Eye (tissue), 1 donor: ENCODE data around the gene AGMAT.
"Not testable (repeated sequence)": the region's sequence is repeated elsewhere in the genome, so short reads cannot be mapped to it uniquely, and the experiment has no call there.

Experiments
- DNase-seq: peaks from one replicate; pipeline ENCODE4 v3.0.0-alpha.2; 2015

AGMAT gene

DNA sequence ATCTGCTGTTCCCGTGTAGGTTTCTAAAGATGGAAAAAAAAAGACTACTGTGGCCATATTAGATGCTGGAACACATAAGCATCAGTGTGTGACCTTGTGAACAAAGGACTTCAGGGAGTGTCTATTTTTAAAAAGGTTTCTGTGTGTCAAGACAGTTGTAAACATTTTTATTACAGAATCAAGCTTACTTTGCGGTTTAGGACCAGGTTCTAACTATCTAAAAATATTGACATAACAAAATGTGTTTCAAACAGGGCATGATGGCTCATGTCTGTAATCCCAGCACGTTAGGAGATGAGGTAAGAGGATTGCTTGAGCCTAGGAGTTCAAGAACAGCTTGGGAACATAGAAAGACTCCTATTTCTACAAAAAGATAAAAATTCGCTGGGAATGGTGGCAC is 25.3 kb upstream of the AGMAT start:
- no peak for DNase-seq

DNA sequence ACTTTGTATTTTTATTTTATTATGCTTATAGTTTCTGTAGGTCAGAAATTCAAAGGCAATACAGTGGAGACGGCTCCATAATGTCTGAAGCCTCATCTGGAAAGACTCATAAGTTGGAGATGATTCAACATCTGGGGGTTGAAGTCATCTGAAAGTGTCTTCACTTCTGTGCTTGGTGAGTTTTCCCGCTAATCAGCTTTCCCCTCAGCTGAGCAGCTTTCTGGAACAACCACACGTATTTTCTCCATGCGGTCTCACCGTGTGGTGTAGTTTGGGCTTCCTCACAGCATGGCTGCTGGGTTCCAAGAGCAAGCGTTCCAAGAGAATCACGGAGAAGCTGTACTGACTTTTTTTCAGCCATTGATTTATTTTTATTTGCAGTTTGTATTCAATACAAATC is 24.8 kb upstream of the AGMAT start:
- DNase-seq, result no peak

DNA sequence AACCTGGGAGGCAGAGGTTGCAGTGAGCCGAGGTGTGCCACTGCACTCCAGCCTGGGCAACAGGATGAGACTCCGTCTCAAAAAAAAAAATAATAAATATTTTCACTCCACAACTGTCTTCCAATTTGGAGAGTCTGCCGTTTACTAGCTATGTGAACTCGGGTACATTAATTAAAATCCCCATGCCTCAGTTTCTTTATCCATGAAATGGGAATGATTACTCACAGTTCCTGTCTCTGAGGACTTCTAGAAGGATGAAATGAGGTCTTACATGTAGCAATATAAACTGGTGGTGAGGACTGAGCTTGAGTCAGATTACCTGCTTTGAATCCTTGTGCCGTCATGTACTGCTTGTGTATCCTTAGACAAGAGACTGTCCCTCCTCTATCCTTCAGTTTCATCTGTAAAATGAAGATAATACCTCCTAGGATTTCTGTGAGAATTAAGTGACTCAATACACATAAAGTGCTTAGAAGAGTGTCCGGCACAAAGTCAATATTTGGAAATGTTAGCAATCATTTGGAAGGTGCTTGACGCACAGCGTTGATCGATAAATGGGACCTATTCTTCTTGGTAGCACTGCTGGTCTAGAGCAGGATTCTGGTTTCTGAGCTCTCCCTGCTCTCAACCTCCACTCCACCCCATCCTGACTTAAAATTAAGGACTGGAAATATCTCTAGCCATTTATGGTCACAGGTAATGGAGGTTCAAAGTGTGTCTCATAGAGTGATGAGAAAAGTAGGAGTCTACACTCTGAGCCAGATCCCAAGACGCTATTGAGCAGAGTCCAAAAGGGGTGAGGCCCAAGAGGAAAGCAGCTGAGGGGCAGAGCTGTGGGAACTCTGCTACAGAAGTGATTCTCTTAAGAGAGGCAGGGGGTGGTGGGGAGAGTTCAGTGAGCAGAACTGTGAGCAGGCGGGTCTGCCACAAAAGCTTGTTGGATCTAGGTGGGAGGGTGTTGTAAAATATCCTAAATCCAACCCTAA is 20.8 kb upstream of the AGMAT start:
- no peak for DNase-seq

DNA sequence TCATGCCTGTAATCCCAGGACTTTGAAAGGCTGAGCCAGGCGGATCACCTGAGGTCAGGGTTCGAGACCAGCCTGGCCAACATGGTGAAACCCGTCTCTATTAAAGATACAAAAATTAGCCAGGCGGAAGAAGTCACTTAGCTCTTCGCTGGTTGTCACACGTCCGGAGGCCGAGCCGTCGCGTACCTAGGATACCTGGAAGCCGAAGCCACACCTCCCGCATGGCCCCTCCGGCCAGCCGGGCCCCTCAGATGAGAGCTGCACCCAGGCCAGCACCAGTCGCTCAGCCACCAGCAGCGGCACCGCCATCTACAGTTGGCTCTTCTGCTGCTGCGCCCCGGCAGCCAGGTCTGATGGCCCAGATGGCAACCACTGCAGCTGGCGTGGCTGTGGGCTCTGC is 19.5 kb upstream of the AGMAT start:
- not testable (repeated sequence) for DNase-seq

DNA sequence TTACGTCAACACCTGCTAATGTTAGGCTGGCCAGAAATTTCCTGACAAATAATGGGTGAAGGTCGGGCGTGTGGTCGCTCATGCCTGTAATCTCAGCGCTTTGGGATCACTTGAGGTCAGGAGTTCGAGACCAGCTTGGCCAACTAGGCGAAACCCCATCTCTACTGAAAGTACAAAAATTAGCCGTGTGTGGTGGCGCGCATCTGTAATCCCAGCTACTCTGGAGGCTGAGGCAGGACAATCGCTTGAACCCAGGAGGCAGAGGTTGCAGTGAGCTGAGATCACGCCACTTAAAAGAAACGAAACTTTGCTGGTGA is 19.1 kb upstream of the AGMAT start:
- not testable (repeated sequence) for DNase-seq

DNA sequence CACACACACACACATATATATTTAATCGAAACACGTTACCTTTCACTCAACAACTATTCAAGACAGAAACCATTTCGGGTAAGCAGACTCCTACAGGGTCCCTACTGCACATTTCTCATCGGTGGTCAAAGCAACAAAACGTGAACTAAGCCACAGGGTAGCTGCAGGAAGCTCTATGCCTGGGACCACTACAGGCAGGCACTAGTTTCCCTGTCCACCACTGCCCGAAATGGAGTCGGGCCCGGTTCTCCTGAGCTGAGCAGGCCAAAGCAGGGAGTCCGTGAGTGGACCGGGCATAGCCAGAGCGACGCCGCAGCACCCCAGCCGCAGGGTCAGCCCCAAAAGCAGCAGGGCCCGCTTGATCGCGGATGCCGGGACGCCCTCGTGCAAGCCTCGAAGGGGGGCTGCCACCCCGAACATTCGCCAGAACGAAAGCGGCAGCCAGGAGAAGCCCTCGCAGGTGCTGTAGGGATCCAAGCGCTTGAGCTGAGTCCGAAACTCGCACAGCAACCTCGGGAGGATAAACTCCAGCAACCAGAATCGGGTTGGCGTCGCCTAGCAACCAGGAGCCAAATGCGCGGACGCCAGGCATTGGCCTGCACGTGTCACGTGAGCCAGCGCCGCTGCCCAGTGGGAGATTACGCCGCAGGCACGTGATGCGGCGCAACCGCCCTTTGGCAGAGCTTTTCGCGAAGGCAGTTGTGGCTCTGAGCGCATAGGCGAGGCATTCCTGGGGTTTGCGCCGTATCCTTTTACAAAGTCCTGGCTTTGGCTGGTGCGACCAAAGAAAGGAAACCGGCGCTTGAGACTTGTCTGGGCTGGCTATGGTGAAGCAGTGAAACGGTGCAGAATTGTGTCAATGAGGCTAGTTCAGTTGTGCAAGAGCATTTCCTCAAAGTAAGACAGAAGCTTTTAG is 18.5 kb upstream of the AGMAT start:
- peak; percentile 98 for DNase-seq

DNA sequence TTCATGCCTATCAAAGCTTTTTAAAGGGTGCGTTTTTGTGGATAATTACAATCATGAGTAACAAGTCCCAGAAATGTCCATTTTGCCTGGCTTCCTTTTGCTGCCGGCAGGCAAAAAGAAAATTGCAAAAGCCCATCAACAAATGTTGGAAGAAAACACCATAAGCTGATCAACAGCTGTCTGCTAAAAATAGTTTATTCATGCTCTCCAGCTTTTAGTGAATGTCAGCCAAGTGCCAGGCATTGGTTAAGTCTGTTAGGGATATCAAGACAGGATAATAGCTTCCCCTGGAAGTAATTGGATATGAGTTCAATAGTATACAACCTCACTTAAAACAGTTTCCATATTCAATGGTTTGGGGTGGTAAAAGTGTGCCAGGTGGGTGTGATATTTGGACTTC is 13.6 kb upstream of the AGMAT start:
- DNase-seq, result no peak

DNA sequence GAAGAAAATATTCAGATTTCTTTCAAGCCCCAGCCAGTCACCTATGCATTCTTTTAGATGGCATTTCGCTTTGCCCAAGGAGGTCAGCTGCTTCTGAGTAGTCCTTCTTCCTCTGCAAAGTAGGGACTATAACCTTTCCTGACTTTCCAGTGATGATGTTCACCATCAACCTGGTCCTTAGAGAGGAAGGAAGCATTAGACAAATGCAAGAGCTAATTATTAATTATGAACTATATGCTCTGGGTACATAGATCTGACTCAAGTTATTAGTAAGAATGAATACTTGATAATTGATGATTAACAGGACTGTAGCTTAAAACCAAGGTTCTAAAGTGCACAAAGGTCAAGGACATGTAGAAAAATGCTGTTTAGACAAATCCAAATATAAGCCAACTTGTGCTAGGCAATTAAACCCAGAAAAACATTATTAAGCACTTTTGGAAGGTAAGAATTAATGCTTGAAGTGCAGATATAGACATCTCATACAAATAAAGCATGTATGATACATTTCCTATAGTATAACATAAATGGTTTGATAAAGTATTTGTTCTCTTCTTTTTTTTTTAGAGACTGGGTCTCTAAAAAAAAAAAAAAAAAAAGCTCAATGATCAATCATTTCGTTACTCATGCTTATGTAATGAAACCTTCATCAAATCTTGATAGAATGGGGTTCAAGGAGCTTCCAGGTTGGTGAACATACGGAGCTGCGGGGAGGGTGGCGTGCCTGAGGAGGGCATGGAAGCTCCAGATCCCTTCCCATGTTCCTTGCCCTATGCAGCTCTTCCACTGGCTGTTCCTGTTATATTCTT is 11.2 kb upstream of the AGMAT start:
- no peak for DNase-seq

DNA sequence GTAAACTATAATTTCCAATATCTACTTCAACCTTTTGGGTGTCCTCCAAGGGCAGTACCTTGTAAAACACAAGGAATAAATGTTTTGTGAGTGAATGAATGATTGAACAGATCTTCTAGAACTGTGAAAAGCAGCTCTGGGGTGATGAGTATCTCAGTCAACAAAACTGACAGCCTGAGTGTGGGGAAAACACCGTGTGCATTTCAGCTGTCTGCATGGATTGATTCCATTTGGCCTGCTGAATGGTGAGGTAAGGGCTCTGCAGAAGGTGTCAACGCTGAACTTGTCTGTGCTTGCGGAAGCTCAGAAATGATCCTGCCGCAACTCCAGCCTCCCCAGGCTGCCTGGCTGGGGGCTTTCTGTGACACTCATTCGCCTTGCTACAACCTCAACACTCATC is 7.4 kb upstream of the AGMAT start:
- DNase-seq, result no peak

DNA sequence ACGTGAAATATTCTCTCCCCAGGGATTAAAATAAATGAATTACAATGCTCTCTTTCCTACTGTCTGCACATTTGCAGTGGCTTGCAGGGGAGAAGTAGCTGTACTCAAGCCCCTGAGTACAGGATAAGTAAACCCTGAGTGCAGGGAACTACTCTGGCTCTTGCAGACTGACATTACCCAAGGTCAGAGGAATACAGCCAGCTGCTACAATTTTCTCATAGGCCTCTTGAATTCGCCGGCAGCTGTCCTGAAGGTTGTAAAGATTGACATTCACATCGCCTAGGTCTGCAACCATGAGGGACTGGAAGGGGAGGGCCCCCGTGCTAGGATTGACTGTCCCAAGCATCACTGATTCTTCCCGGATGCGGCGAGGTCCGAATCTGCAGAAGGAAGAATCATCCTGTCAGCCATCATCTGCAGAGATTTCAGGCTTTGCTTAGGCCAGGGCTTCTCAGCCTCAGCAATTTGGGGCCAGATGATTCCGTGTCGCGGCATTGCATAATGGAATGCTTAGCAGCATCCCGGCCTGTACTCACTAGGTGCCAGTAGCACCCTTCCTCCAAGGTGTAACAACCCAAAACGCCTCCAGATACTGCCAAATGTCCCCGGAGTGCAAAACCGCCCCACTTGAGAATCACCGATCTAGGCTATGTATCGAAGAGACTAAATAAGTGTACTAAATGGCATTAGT is 1.7 kb downstream of the AGMAT start:
- DNase-seq, result no peak

DNA sequence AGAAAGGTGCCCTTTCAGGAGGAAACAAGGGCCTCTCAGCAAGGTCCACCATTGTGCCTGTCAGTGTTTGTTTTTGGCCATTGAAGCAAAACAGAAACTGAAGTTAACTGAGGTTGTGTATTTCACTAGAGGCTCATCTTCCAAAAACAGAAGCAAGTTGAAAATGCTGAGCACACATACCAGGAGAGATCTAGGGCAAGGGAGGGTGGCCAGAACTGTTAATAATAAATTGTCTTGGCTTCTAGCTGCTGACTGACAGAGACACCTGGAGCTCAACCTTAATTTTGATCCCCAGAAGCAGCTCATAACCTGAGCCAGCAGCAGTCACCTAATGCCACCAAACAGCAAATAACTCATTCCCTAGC is 5.2 kb downstream of the AGMAT start:
- DNase-seq, result no peak

DNA sequence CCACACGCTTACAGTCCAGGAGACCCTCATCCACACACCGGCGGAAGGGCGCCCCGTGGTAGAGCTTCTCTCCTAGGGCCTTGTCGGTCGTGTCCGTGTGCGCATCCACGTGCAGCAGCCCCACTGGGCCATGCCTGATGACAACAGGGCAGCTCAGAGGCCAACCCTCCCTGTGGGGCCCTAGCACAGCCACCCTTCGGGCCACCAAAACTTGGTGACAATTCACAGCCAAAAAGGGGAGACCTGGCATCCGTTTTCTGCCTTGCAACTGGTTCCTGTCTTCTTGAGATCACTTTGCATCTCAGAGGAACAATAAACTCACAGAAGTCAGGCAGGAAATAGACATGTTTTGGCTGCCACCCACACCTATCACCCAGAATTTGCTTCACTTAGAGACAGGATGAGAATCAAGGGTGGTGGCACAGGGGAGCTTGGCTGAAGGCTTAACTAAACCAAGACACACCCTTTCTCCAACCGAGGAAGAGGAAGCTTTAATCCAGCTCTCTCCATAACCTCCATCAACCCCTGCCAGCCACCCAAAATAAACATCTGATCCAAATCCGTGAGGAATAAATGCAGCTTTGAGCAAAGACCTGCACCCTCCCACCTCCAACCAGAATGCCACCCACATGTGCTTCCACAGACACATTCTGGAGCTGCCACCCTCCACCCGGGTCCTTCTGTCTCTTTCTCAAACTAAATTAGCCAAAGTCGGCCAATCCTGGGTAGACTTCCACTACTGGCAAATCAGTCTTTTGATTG is 5.7 kb downstream of the AGMAT start:
- DNase-seq, result no peak

DNA sequence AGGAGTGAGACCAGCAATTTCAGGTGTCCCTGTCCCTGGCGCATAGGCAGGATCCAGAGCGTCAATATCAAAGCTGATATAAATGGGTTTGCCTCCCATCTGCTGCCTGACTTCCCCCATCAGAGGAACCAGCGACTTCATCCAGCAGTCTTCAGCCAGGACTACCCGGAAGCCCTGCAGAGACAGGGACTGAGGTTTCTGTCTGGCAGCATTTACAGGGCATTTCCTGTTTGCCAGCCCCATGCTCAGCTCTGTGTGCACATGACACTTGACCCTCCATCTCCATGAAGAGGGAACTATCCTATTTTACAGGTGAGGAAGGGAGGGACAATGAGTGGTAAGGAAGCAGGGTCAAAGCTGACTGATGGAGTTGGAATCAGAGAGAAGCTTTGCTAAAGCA is 7.2 kb downstream of the AGMAT start:
- no peak for DNase-seq

DNA sequence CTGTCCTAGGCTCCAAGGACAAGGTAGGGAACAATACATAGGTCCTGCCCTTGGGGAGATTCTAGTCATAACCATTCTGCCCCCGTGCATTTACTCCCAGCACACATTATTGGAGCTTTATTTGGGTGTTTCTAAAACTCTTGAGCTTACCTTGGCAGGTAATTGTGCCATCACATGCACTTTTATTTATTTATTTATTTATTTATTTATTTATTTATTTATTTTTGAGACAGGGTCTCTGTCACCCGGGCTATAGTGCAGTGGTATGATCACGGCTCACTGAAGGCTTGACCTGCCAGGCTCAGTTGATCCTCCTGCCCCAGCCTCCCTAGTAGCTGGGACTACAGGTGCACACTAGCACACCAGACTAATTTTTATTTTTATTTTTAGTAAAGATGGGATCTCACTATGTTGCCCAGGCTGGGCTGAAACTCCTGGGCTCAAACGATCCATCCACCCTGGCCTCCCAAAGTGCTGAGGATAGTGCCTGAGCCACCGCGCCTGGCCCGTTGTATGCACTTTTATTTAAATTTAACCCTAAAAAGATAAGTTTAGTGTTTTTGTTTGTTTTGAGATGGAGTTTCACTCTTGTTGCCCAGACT is 9.2 kb downstream of the AGMAT start:
- DNase-seq, result no peak

DNA sequence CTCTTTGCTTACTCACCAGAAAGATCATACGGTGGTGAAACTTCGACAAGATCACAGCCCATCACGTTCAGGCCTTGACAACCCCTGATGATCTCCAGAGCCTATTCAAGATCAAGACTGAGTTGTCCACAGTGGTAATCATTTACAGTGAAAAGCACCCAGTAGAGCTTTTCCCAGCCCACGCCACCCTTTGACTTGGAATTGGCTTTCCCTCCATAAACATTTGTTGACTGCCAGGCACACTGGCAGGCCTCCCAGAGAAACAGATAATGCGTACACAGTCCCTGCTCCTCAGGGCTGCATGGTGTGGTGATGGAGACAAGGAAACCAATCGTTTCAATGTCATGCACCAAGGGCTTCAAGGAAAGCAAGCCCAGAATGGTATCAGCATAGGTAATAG is 10.1 kb downstream of the AGMAT start:
- no peak for DNase-seq

DNA sequence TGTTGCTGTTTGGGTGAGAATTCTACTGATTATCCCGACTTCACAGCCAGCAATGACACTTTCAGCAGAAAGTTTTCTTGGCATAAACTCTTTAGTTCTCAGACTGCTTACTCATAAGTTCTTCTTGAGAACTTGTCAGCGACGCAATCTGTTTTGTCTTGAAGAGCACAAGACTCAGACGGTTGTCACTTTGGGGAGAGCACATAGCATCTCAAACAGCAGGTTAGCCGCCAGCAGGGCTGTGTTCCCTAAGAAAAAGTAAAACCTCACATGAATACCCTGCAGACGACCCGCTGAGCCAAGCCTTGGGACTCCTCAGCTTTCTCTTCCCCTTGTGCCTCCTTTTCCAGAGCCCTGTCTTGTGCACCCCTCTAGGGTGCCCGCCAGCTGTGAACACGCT is 11.4 kb downstream of the AGMAT start:
- no peak for DNase-seq

DNA sequence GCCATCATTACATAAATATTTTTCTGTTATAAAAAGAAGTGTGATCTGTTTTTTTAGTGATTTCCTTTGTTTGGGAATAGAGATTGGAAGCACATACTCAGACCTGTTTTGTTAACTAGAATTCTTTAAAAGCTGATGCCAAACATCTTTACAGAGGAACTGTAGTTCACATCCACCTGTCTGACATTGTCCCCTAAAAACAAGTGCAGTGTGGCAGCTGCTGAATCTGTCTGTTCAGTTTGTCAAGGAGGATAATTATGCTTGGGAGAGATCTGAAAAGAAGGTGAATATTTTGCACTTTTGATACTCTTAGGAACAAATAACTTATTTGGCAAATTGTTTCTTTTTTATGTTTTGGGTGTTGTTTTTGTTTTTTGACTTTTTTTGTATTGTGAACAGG is 13.6 kb downstream of the AGMAT start:
- no peak for DNase-seq

DNA sequence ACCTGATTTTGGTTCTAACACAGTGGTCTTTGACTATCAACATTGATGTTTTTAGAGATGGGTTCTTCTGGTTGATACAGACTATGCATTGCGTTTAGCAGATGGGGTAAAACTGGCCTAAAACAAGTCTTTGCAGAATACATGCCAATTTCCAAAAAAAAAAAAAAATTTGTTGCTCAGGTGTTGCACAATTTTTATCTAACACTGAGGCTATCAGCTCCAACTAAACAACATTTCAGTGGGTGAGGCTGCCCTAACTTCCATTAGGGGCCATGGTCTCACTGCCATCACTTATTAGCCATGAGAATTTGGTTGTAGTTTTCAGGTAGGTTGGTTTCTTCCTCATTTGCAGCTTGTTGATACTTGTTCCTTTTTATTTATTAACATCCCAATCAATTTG is 14.0 kb downstream of the AGMAT start:
- DNase-seq, result no peak

DNA sequence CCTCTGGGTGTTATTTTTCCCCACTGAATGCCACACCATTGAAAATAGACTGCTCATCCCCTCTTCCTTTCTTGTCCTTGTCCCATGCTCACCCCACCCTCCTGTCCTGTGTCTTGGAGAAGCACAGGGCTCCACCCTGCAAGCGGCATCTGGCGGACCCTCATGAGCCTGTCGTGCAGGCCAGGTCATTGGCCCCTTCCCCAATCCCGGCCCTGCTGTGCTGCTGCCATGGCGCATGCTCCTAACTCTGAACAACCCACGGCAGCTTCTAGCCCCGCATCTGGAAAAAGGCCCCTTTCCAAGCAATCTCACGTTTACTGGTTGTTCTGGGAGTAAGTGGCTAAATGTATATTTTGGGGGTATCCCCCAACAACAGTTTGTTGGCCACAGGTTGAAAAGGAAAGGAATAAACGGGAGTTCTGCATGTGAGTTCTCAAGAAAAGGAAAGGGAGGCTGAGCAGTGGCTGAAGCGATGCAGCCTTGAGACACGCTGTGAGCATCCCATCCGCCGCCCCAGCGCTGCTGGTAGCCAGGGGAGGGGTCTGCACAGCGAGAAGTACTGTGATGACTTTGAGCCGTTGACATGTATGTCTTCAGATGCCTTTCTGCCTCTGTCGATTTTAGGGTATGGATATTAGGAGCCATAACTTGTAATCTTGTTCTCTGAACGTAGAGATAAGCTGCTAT is 16.3 kb downstream of the AGMAT start:
- no peak for DNase-seq

DNA sequence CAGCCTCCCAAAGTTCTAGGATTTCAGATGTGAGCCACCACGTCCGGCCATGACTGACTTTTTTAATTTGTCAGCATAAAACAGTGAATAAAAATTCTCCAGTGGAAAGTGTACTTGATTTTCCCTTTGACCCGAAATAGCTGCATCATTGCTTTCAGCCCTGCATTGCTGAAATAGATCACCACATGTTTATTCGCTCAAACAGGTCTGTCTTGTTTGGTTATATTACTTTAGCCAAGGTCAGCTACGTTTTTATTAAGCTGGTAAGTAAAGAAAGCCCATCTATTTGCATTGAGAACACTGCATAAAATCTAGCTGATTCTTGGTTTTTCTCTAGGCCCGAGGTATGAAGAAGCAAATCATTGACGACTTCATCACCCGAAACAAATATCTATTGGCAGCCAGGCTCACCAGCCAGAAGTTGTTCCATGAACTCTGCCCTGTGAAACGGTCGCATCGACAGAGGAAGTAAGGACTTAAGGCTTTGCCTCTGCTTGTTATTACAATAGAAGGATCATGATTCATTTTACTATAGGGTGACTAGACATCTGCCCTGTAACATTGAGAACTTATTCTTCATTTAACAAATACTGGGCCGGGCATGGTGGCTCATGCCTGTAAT is 25.6 kb downstream of the AGMAT start:
- no peak for DNase-seq
